GM21381 (cell line): ENCODE data around the gene LHPP.

Source experiments
- ATAC-seq: cut with Tn5 transposase; IDR thresholded peaks from one replicate; pipeline ENCODE4 v1.9.1; 2021; ENCODE audit warnings: mild to moderate bottlenecking, moderate library complexity; ENCODE audit not compliant: unreplicated experiment

The LHPP gene

GRCh38 chr10:124551097-124551496 lies 89.5 kb downstream of the LHPP start:
- no peak for ATAC-seq

GRCh38 chr10:124551755-124552154 lies 90.1 kb downstream of the LHPP start:
- no peak for ATAC-seq

- no peak for ATAC-seq
Observed at GRCh38 chr10:124552691-124553276, 91.2 kb downstream of the LHPP start.

- ATAC-seq: no peak
Observed at GRCh38 chr10:124554085-124554858, 92.6 kb downstream of the LHPP start.

- ATAC-seq: no peak
Observed at GRCh38 chr10:124557167-124557566, 95.5 kb downstream of the LHPP start.

- ATAC-seq: no peak
Observed at GRCh38 chr10:124557648-124558338, 96.2 kb downstream of the LHPP start.

GRCh38 chr10:124558339-124559321 lies 97.0 kb downstream of the LHPP start:
- ATAC-seq: no peak

- ATAC-seq: no peak
Observed at GRCh38 chr10:124559372-124560132, 97.9 kb downstream of the LHPP start.

GRCh38 chr10:124560377-124561105 lies 98.9 kb downstream of the LHPP start:
- no peak for ATAC-seq

GRCh38 chr10:124561206-124561605 lies 99.6 kb downstream of the LHPP start:
- ATAC-seq: no peak

- ATAC-seq: no peak
Observed at GRCh38 chr10:124562425-124563060, 100.9 kb downstream of the LHPP start.

GRCh38 chr10:124563320-124564040 lies 101.9 kb downstream of the LHPP start:
- ATAC-seq: no peak

- no peak for ATAC-seq
Observed at GRCh38 chr10:124564881-124565280, 103.3 kb downstream of the LHPP start.

GRCh38 chr10:124565565-124566221 lies 104.1 kb downstream of the LHPP start:
- ATAC-seq: no peak

GRCh38 chr10:124566222-124566888 lies 104.7 kb downstream of the LHPP start:
- no peak for ATAC-seq

- ATAC-seq: no peak
Observed at GRCh38 chr10:124566981-124567835, 105.6 kb downstream of the LHPP start.
